Measurements from ENCODE around the gene UTP11. TPM values are rescaled to one million over a fixed set of nuclear protein-coding genes. Genes with fewer than 3 reads are reported as not detected.

The UTP11 gene
- total and polyA plus RNA-seq, 2 donors (not counting 3 experiments of a cell fraction or from before 2014, with no cell fraction given), result 20.1 to 54.1 TPM

DNA sequence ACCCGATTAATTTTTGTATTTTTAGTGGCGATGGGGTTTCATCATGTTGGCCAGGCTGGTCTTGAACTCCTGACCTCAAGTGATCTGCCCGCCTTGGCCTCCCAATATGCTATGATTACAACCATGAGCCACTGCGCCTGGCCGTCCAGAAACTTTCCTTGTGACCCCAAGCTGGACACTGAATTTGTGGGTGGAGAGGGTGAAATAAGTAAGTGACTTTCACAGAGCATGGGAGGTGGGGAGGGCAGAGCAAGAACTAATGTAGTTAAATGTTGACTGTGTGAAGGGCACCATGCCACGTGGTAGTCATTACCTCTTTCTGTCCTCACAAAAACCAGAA is 2.7 kb upstream of the UTP11 start:
- CTCF ChIA-PET, result interaction anchor here (1.1 kb wide), 1 partner anchor 9 kb away, joined by 5 read pairs; no protein-coding TSS in a partner anchor
- intact Hi-C loops (cut with micrococcal nuclease), result loop anchor here (10.0 kb wide), 1 partner anchor 435 kb away; no protein-coding TSS in a partner anchor
- dilution Hi-C loops (cut with MboI; ENCODE audit: extremely low pct_ligation_motif_present, low sequenced_read_pairs), result no loop called here

More for the DNA sequence above, 2.7 kb upstream of the UTP11 start:
- Histone ChIP-seq H3K27me3 (ENCODE audit: control insufficient read depth in 2 of 2, insufficient read depth in 2 of 2, low read length in 2 of 2) (no peaks in the 10 kb centered on the region), H3K9ac (replicated peaks; ENCODE audit: extremely low read depth, insufficient read depth, low read length) (no peak overlapping the region), H3K4me3 (replicated peaks in 1 of 3; ENCODE audit: insufficient read depth in 1 of 3, low read depth in 1 of 3, low read length in 3 of 3) (no peak overlapping the region), H2AFZ (ENCODE audit: low read depth, low read length) (no peak overlapping the region), H3K27ac (ENCODE audit: insufficient read depth, low read depth, low read length) (peak overlapping the region; percentile 90), H3K9me3 (replicated peaks; ENCODE audit: control insufficient read depth, insufficient read depth, low read length) (no peaks in the 10 kb centered on the region), H3K4me2 (ENCODE audit: insufficient read depth, low read length) (no peak overlapping the region), H4K20me1 (replicated peaks; ENCODE audit: control insufficient read depth, extremely low read depth, insufficient read depth, low read length) (no peaks in the 10 kb centered on the region), H3K79me2 (ENCODE audit: control insufficient read depth, insufficient read depth, low read length) (peaks cover 23% of the 10 kb centered on the region), H3K36me3 (ENCODE audit: control insufficient read depth in 2 of 2, extremely low read depth in 1 of 2, insufficient read depth in 2 of 2, low read length in 2 of 2) (no peaks in the 10 kb centered on the region), H3K9me1 (replicated peaks; ENCODE audit: control insufficient read depth, extremely low read depth, insufficient read depth, low read length) (no peaks in the 10 kb centered on the region), H3K4me1 (ENCODE audit: control insufficient read depth, extremely low read depth, insufficient read depth, low read length) (peaks cover 26% of the 10 kb centered on the region)
- FAIRE-seq, result no peak
- no peak for DNase-seq (ENCODE audit: low read depth, low spot score)
- TF ChIP-seq, protein P1, sequence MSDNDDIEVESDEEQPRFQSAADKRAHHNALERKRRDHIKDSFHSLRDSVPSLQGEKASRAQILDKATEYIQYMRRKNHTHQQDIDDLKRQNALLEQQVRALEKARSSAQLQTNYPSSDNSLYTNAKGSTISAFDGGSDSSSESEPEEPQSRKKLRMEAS (IDR thresholded peaks at IDR 0.05; ENCODE audit: insufficient read depth, insufficient read length), result no peak
- no peak for TF ChIP-seq JUN (IDR thresholded peaks at IDR 0.05; ENCODE audit: borderline replicate concordance, insufficient read depth, insufficient read length, low read depth)
- no peak for TF ChIP-seq POLR2A (IDR thresholded peaks at IDR 0.05; ENCODE audit: low read depth, low read length)
- no peak for TF ChIP-seq MYC (IDR thresholded peaks at IDR 0.05; ENCODE audit: low read depth, low read length)
- TF ChIP-seq EZH2 (IDR thresholded peaks at IDR 0.05; ENCODE audit: borderline replicate concordance, low read depth, low read length, severe bottlenecking), result no peak
- TF ChIP-seq GATA2 (IDR thresholded peaks at IDR 0.05; ENCODE audit: insufficient read depth, insufficient read length, low read depth, low read length), result no peak
- TF ChIP-seq POLR2AphosphoS5 (IDR thresholded peaks at IDR 0.05; ENCODE audit: insufficient read depth, low read depth, low read length), result no peak
- TF ChIP-seq, protein P2, sequence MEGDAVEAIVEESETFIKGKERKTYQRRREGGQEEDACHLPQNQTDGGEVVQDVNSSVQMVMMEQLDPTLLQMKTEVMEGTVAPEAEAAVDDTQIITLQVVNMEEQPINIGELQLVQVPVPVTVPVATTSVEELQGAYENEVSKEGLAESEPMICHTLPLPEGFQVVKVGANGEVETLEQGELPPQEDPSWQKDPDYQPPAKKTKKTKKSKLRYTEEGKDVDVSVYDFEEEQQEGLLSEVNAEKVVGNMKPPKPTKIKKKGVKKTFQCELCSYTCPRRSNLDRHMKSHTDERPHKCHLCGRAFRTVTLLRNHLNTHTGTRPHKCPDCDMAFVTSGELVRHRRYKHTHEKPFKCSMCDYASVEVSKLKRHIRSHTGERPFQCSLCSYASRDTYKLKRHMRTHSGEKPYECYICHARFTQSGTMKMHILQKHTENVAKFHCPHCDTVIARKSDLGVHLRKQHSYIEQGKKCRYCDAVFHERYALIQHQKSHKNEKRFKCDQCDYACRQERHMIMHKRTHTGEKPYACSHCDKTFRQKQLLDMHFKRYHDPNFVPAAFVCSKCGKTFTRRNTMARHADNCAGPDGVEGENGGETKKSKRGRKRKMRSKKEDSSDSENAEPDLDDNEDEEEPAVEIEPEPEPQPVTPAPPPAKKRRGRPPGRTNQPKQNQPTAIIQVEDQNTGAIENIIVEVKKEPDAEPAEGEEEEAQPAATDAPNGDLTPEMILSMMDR (IDR thresholded peaks at IDR 0.05; ENCODE audit: extremely low read depth in 1 of 2, insufficient read depth in 1 of 2, low read depth in 1 of 2, low read length in 2 of 2), result no peak
- TF ChIP-seq FOS (IDR thresholded peaks at IDR 0.05; ENCODE audit: borderline replicate concordance, insufficient read depth, low read length), result no peak
- BruUV-seq (replicated peaks), result no TSS peak
- POLR2A ChIA-PET, result interaction anchor here (1.6 kb wide), 1 partner anchor 20 kb away, joined by 4 read pairs; no protein-coding TSS in a partner anchor
